Fibroblast of lung (primary cell): ENCODE measurements around the gene FBXW9.

ENCODE experiments used
- CTCF ChIP-seq, 2 donors: IDR thresholded peaks in 1 of 2; conservative IDR thresholded peaks in 1 of 2; 1 replicate in 1 of 2; 2 replicates in 1 of 2; pipeline ENCODE4 v1.5.1; 2011 to 2012; ENCODE audit warnings: low read length in 2 of 2, control low read depth in 1 of 2, inconsistent platforms in 1 of 2, low read depth in 1 of 2, mild to moderate bottlenecking in 1 of 2
- EZH2 ChIP-seq: IDR thresholded peaks from 2 replicates; pipeline ENCODE4 v1.5.1; 2012; ENCODE audit warnings: low read length, control low read depth, mild to moderate bottlenecking; ENCODE audit errors: missing control alignments

- no peak for TF ChIP-seq CTCF (conservative IDR thresholded peaks at IDR 0.05 in 1 of 2, IDR thresholded peaks at IDR 0.05 in 1 of 2; ENCODE audit: low read depth in 1 of 2, low read length in 2 of 2)
- no peak for TF ChIP-seq EZH2
These were observed 39.4 kb downstream of the FBXW9 start for GRCh38 chr19:12656899-12657571.
